Keratinocyte (primary cell): ENCODE results near the gene SPSB2. TPM values are rescaled to one million over a fixed set of nuclear protein-coding genes. Genes with fewer than 3 reads are reported as not detected.

Experiments
- DNase-seq: peaks from one replicate; pipeline ENCODE4 v3.0.0-alpha.2; 2011; ENCODE audit warnings: low read depth, missing footprints, low spot score
- FAIRE-seq: peaks from 2 replicates; lab custom pipeline; 2011; peaks lifted over from hg19 to GRCh38; lab: Jason Lieb, UNC
- H2AFZ ChIP-seq: 2 replicates; pipeline ENCODE4 v1.6.0; 2012; ENCODE audit warnings: low read length, control low read depth, inconsistent platforms; ENCODE audit not compliant: control insufficient read depth
- H3K27ac ChIP-seq: 2 replicates; pipeline ENCODE4 v1.5.1; 2011; ENCODE audit warnings: low read length; ENCODE audit not compliant: control insufficient read depth, insufficient read depth
- H3K27me3 ChIP-seq: 3 replicates; pipeline ENCODE4 v1.6.0; 2011; ENCODE audit warnings: low read length; ENCODE audit not compliant: control insufficient read depth, insufficient read depth; ENCODE audit errors: extremely low read depth
- H3K36me3 ChIP-seq, 2 experiments: 2 replicates in 1 of 2; 3 replicates in 1 of 2; pipeline ENCODE4 v1.5.1; 2011; ENCODE audit warnings: low read length in 2 of 2, mild to moderate bottlenecking in 1 of 2; ENCODE audit not compliant: control insufficient read depth in 2 of 2, insufficient read depth in 2 of 2; ENCODE audit errors: extremely low read depth in 1 of 2
- H3K4me1 ChIP-seq: 3 replicates; pipeline ENCODE4 v1.5.1; 2011; ENCODE audit warnings: low read length; ENCODE audit not compliant: control insufficient read depth, insufficient read depth; ENCODE audit errors: extremely low read depth
- H3K4me2 ChIP-seq: 3 replicates; pipeline ENCODE4 v1.6.0; 2011; ENCODE audit warnings: low read depth, low read length; ENCODE audit not compliant: control insufficient read depth, insufficient read depth; ENCODE audit errors: extremely low read depth
- H3K4me3 ChIP-seq, 3 experiments: fragments of 200-600 bp in 1 of 3; sonication (generic) in 1 of 3; 2 replicates in 2 of 3; 3 replicates in 1 of 3; pipeline ENCODE4 v1.5.1; 2011 to 2016; ENCODE audit warnings: low read length in 3 of 3, mild to moderate bottlenecking in 3 of 3, control low read depth in 2 of 3, inconsistent platforms in 1 of 3, low read depth in 1 of 3, mixed read lengths in 1 of 3, mixed run types in 1 of 3, moderate library complexity in 1 of 3; ENCODE audit not compliant: control insufficient read depth in 2 of 3, insufficient read depth in 2 of 3; ENCODE audit errors: extremely low read depth in 1 of 3
- H3K79me2 ChIP-seq: 2 replicates; pipeline ENCODE4 v1.6.0; 2012; ENCODE audit warnings: low read length; ENCODE audit not compliant: control insufficient read depth, insufficient read depth
- H3K9ac ChIP-seq: 3 replicates; pipeline ENCODE4 v1.6.0; 2011; ENCODE audit warnings: low read length; ENCODE audit not compliant: control insufficient read depth, insufficient read depth; ENCODE audit errors: extremely low read depth
- H3K9me1 ChIP-seq: 3 replicates; pipeline ENCODE4 v1.6.0; 2011; ENCODE audit warnings: low read length; ENCODE audit not compliant: control insufficient read depth, insufficient read depth; ENCODE audit errors: extremely low read depth
- H3K9me3 ChIP-seq: 2 replicates; pipeline ENCODE4 v1.5.1; 2012; ENCODE audit warnings: low read depth, low read length; ENCODE audit not compliant: control insufficient read depth
- H4K20me1 ChIP-seq: 3 replicates; pipeline ENCODE4 v1.6.0; 2011; ENCODE audit warnings: low read length; ENCODE audit not compliant: control insufficient read depth, insufficient read depth; ENCODE audit errors: extremely low read depth
- EZH2 ChIP-seq: IDR thresholded peaks from one replicate; pipeline ENCODE4 v1.6.1; 2012; ENCODE audit warnings: inconsistent platforms, mild to moderate bottlenecking, low read length, moderate library complexity
- dilution Hi-C: fragments of 300-500 bp; cut with MboI; formaldehyde crosslinking; loops from one replicate; pipeline ENCODE4 v1.7.0; 2020; ENCODE audit warnings: low sequenced_read_pairs; ENCODE audit not compliant: extremely low pct_ligation_motif_present
- polyA plus RNA-seq, 5 experiments: library from polyadenylated mRNA; depleted of rRNA in 3 of 5; stranded (reverse) in 3 of 5; stranded (forward) in 1 of 5; unstranded in 1 of 5; fragments of >200 nt; gene quantifications; 1 replicate in 1 of 5; 2 replicates in 3 of 5; 3 replicates in 1 of 5; pipeline versions ENCODE4 v1.2.1 to v1.2.3, GENCODE V29; 2011 to 2012; ENCODE audit warnings: missing spikeins in 2 of 5, low read depth in 1 of 5, low replicate concordance in 1 of 5
- TF ChIP-seq, protein P1 (sequence below), 3 experiments: IDR thresholded peaks in 1 of 3; conservative IDR thresholded peaks in 1 of 3; optimal IDR thresholded peaks in 1 of 3; 2 replicates in 2 of 3; 3 replicates in 1 of 3; pipeline versions ENCODE3 to v1.5.1; 2011; ENCODE audit warnings: low read length in 3 of 3, mild to moderate bottlenecking in 3 of 3, moderate library complexity in 2 of 3, control low read depth in 1 of 3, inconsistent platforms in 1 of 3; ENCODE audit not compliant: insufficient read depth in 2 of 3; ENCODE audit errors: extremely low read depth in 1 of 3

The SPSB2 gene
- polyA plus RNA-seq, 1 donor (not counting 4 experiments of a cell fraction or from before 2014, with no cell fraction given): 4.9 TPM

- H3K4me3 ChIP-seq: no peak overlapping the region
- FAIRE-seq (no peak), DNase-seq (no peak)
- H4K20me1 ChIP-seq: no peaks in the 10 kb centered on the region
- no peaks in the 10 kb centered on the region for H3K9me1 ChIP-seq
- no peak overlapping the region for H3K9ac ChIP-seq
- H3K36me3 ChIP-seq: no peaks in the 10 kb centered on the region
- peak; percentile 40 for TF ChIP-seq EZH2
- TF ChIP-seq, protein P1, sequence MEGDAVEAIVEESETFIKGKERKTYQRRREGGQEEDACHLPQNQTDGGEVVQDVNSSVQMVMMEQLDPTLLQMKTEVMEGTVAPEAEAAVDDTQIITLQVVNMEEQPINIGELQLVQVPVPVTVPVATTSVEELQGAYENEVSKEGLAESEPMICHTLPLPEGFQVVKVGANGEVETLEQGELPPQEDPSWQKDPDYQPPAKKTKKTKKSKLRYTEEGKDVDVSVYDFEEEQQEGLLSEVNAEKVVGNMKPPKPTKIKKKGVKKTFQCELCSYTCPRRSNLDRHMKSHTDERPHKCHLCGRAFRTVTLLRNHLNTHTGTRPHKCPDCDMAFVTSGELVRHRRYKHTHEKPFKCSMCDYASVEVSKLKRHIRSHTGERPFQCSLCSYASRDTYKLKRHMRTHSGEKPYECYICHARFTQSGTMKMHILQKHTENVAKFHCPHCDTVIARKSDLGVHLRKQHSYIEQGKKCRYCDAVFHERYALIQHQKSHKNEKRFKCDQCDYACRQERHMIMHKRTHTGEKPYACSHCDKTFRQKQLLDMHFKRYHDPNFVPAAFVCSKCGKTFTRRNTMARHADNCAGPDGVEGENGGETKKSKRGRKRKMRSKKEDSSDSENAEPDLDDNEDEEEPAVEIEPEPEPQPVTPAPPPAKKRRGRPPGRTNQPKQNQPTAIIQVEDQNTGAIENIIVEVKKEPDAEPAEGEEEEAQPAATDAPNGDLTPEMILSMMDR (optimal IDR thresholded peaks at IDR 0.05 in 1 of 3, IDR thresholded peaks at IDR 0.05 in 1 of 3, conservative IDR thresholded peaks at IDR 0.05 in 1 of 3; ENCODE audit: extremely low read depth in 1 of 3, insufficient read depth in 2 of 3, low read length in 3 of 3): no peak
- H3K9me3 ChIP-seq: no peaks in the 10 kb centered on the region
- H3K27me3 ChIP-seq: peaks cover 66% of the 10 kb centered on the region
- no peaks in the 10 kb centered on the region for H3K79me2 ChIP-seq
- H3K4me1 ChIP-seq: peaks cover 12% of the 10 kb centered on the region
- no peak overlapping the region for H2AFZ ChIP-seq
- dilution Hi-C loops: no loop called here
- no peak overlapping the region for H3K27ac ChIP-seq
- H3K4me2 ChIP-seq: no peak overlapping the region
Measured at GRCh38 chr12:6823182-6824084, 49.7 kb downstream of the SPSB2 start.

DNA sequence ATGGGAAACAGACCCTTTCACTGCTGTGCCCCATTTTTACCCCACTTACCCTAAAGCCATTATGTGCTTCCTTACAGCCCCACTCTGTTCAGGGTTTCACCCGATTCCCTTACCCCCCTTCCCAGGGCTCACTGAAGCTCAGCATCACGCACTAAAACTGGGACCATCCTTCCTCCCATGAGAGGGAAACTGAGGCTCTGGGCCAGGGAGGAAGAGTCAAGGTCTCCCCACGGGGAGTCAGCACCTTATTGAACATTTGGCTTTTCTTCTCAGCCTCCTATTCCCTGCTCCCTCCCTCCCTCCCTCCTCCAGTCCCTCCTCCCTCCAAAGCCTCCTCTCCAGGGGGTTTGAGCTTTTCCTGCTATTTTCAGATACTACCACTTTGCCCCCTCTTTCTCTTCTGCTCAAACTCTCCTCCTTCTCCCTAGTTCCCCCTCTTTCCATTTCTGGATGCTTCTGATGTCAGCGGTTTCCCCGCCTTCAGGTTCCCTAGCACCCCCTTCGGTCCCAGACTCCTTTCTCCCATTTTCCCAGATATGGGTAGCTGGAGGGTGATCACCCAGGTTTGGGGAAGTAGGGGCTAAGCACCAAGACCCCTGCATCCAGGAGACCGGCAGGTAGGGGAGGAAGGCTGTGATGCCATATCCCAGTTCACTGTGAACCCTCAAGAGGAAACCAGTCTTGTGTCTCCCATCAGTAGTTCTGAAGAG is 50.5 kb downstream of the SPSB2 start:
- no peak overlapping the region for H2AFZ ChIP-seq
- TF ChIP-seq EZH2: no peak
- TF ChIP-seq, protein P1 (optimal IDR thresholded peaks at IDR 0.05 in 1 of 3, IDR thresholded peaks at IDR 0.05 in 1 of 3, conservative IDR thresholded peaks at IDR 0.05 in 1 of 3; ENCODE audit: extremely low read depth in 1 of 3, insufficient read depth in 2 of 3, low read length in 3 of 3): no peak
- dilution Hi-C loops: no loop called here
- no peak for DNase-seq
- H3K27me3 ChIP-seq: peaks cover 66% of the 10 kb centered on the region
- no peak overlapping the region for H3K4me3 ChIP-seq
- H3K9me3 ChIP-seq: no peaks in the 10 kb centered on the region
- no peak overlapping the region for H3K9ac ChIP-seq
- H3K4me2 ChIP-seq: no peak overlapping the region
- peaks cover 11% of the 10 kb centered on the region for H3K4me1 ChIP-seq
- no peaks in the 10 kb centered on the region for H3K79me2 ChIP-seq
- H4K20me1 ChIP-seq: no peaks in the 10 kb centered on the region
- no peak for FAIRE-seq
- H3K36me3 ChIP-seq: no peaks in the 10 kb centered on the region
- H3K9me1 ChIP-seq: no peaks in the 10 kb centered on the region
- H3K27ac ChIP-seq: no peak overlapping the region
